ENCODE data around the gene ZNF141. TPM values are rescaled to one million over a fixed set of nuclear protein-coding genes. Genes with fewer than 3 reads are reported as not detected.

The ZNF141 gene
- total and polyA plus RNA-seq, 4 donors, result 2.8 to 68.4 (median 11.9) TPM

DNA sequence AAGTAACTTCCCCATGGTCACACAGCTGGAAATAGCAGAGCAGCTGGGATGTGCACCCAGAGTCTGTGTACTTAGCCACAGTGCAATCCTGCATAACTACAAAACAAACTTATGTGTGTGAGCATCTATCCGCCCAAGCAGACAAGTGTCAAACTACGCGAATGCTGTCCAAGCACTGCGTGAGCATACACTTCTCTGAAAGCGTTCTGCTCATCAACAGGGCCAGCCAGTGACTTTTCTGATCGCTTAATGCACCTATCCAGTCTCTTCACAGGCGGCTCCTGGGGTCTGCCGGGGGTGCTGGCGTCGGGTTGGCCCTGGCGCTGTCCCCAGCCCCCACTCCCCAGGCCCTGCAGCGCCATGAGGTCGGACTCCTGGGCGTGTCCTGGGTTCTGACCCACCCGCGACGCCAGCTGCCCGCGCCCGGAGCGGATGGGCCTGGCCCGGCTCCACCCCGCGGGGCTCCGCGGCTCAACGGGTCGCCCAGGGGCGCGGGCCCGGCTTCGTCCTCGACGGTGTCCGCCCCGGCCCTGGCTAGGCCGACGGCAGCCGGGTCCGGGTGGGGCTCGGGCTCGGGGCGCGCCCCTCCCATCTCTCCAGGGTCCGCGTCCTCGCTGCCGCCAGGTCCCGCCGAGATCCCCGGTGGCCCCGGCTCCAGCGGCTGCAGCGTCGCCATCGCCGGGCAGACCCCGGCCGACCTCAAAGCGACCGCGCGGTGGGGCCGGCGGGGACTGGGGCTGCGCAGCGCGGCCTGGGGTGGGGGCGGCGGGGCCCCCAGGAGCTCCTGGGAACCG, 1.3 kb upstream of the ZNF141 start:
- TF ChIP-seq CTCF (IDR thresholded peaks at IDR 0.05; ENCODE audit: control extremely low read depth, extremely low read depth), result no peak
- Histone ChIP-seq H3K4me3 (peak overlapping the region; percentile 80), H3K9ac (ENCODE audit: insufficient read depth in 1 of 2, low read length in 2 of 2) (peak overlapping the region in 1 of 2 donors; percentile 68), H3K27me3 (ENCODE audit: control insufficient read depth in 3 of 3, insufficient read depth in 3 of 3, low read length in 2 of 3) (no peaks in the 10 kb centered on the region), H3K36me3 (ENCODE audit: control insufficient read depth in 4 of 4, insufficient read depth in 4 of 4, low read length in 4 of 4) (peaks cover 0 to 11% (median 2%) of the 10 kb centered on the region in 4 donors), H3K9me3 (ENCODE audit: control insufficient read depth in 4 of 4, insufficient read depth in 3 of 4, low read length in 3 of 4) (peaks cover 0 to 3% (median 0%) of the 10 kb centered on the region in 4 donors), H3K4me1 (ENCODE audit: control insufficient read depth in 5 of 5, insufficient read depth in 5 of 5, low read length in 5 of 5) (peaks cover 3 to 15% (median 10%) of the 10 kb centered on the region in 5 donors), H3K27ac (ENCODE audit: low read depth in 1 of 2, low read length in 1 of 2) (peak overlapping the region; percentile 90 to 93)
- WGBS, 2 donors, result 7 to 8% methylated on average over 69 to 71 of the region's 71 CpGs
- ATAC-seq (ENCODE audit: insufficient read depth, low FRiP score) (no peak), DNase-seq (peak; percentile 25 to 41 (median 27))

- Histone ChIP-seq H3K27me3 (ENCODE audit: control insufficient read depth in 3 of 3, insufficient read depth in 3 of 3, low read length in 2 of 3) (no peaks in the 10 kb centered on the region), H3K27ac (ENCODE audit: low read depth in 1 of 2, low read length in 1 of 2) (peak overlapping the region; percentile 90 to 93), H3K4me3 (peak overlapping the region; percentile 80), H3K9ac (ENCODE audit: insufficient read depth in 1 of 2, low read length in 2 of 2) (peak overlapping the region in 1 of 2 donors; percentile 58), H3K4me1 (ENCODE audit: control insufficient read depth in 5 of 5, insufficient read depth in 5 of 5, low read length in 5 of 5) (peaks cover 3 to 15% (median 10%) of the 10 kb centered on the region in 5 donors), H3K9me3 (ENCODE audit: control insufficient read depth in 4 of 4, insufficient read depth in 3 of 4, low read length in 3 of 4) (peaks cover 0 to 3% (median 0%) of the 10 kb centered on the region in 4 donors), H3K36me3 (ENCODE audit: control insufficient read depth in 4 of 4, insufficient read depth in 4 of 4, low read length in 4 of 4) (peaks cover 0 to 12% (median 2%) of the 10 kb centered on the region in 4 donors)
- DNase-seq (no peak), ATAC-seq (ENCODE audit: insufficient read depth, low FRiP score) (no peak)
- TF ChIP-seq CTCF (IDR thresholded peaks at IDR 0.05; ENCODE audit: control extremely low read depth, extremely low read depth), result no peak
- 1% methylated on average over 15 to 18 of the region's 18 CpGs for WGBS, 2 donors
Observed at GRCh38 chr4:336893-337142, 796 bp upstream of the ZNF141 start.

GRCh38 chr4:337932-338758, 531 bp downstream of the ZNF141 start:
- peak overlapping the region; percentile 91 to 93 for H3K27ac ChIP-seq (ENCODE audit: low read depth in 1 of 2, low read length in 1 of 2)
- H3K36me3 ChIP-seq (ENCODE audit: control insufficient read depth in 4 of 4, insufficient read depth in 4 of 4, low read length in 4 of 4), result peaks cover 0 to 19% (median 7%) of the 10 kb centered on the region in 4 donors
- ATAC-seq (ENCODE audit: insufficient read depth, low FRiP score), result peak; percentile 50
- H3K4me1 ChIP-seq (ENCODE audit: control insufficient read depth in 5 of 5, insufficient read depth in 5 of 5, low read length in 5 of 5), result peaks cover 3 to 15% (median 10%) of the 10 kb centered on the region in 5 donors
- TF ChIP-seq CTCF (IDR thresholded peaks at IDR 0.05; ENCODE audit: control extremely low read depth, extremely low read depth), result no peak
- peak in 2 of 3 donors; percentile 50 to 56 for DNase-seq
- H3K9me3 ChIP-seq (ENCODE audit: control insufficient read depth in 4 of 4, insufficient read depth in 3 of 4, low read length in 3 of 4), result peaks cover 0 to 11% (median 3%) of the 10 kb centered on the region in 4 donors
- WGBS, 2 donors, result 3 to 5% methylated on average over 49 to 52 of the region's 52 CpGs
- peak overlapping the region; percentile 82 for H3K4me3 ChIP-seq
- H3K9ac ChIP-seq (ENCODE audit: insufficient read depth in 1 of 2, low read length in 2 of 2), result peak overlapping the region; percentile 63 to 91
- H3K27me3 ChIP-seq (ENCODE audit: control insufficient read depth in 3 of 3, insufficient read depth in 3 of 3, low read length in 2 of 3), result no peaks in the 10 kb centered on the region
